ENCODE measurements around the gene CFAP299.

Gene CFAP299

GRCh38 chr4:80365928-80366327, 30.4 kb downstream of the CFAP299 start:
- Histone ChIP-seq H3K4me2 (ENCODE audit: low read length) (peak overlapping the region; percentile 6; the same call in 1 of the 2 replicates), H3K9ac (ENCODE audit: low read length) (no peak overlapping the region), H3K27ac (ENCODE audit: low read length) (no peak overlapping the region), H2AFZ (ENCODE audit: low read depth, low read length) (no peak overlapping the region), H3K9me3 (ENCODE audit: insufficient read depth, low read length) (no peaks in the 10 kb centered on the region), H3K36me3 (replicated peaks; ENCODE audit: low read depth, low read length) (no peaks in the 10 kb centered on the region), H3K4me3 (ENCODE audit: low read length) (no peak overlapping the region), H4K20me1 (ENCODE audit: insufficient read depth, low read length) (no peaks in the 10 kb centered on the region), H3K4me1 (ENCODE audit: low read length) (peaks cover 9% of the 10 kb centered on the region), H3K79me2 (ENCODE audit: low read length) (no peaks in the 10 kb centered on the region), H3K27me3 (ENCODE audit: low read depth, low read length) (0 out of 2 replicates have a peak, but pooled peaks cover 1% of the 10 kb centered on the region)
- TF ChIP-seq, protein P1, sequence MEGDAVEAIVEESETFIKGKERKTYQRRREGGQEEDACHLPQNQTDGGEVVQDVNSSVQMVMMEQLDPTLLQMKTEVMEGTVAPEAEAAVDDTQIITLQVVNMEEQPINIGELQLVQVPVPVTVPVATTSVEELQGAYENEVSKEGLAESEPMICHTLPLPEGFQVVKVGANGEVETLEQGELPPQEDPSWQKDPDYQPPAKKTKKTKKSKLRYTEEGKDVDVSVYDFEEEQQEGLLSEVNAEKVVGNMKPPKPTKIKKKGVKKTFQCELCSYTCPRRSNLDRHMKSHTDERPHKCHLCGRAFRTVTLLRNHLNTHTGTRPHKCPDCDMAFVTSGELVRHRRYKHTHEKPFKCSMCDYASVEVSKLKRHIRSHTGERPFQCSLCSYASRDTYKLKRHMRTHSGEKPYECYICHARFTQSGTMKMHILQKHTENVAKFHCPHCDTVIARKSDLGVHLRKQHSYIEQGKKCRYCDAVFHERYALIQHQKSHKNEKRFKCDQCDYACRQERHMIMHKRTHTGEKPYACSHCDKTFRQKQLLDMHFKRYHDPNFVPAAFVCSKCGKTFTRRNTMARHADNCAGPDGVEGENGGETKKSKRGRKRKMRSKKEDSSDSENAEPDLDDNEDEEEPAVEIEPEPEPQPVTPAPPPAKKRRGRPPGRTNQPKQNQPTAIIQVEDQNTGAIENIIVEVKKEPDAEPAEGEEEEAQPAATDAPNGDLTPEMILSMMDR (IDR thresholded peaks at IDR 0.05; ENCODE audit: low read depth, low read length), result peak; percentile 85
- TF ChIP-seq EZH2phosphoT487 (IDR thresholded peaks at IDR 0.05; ENCODE audit: low read depth), result no peak

DNA sequence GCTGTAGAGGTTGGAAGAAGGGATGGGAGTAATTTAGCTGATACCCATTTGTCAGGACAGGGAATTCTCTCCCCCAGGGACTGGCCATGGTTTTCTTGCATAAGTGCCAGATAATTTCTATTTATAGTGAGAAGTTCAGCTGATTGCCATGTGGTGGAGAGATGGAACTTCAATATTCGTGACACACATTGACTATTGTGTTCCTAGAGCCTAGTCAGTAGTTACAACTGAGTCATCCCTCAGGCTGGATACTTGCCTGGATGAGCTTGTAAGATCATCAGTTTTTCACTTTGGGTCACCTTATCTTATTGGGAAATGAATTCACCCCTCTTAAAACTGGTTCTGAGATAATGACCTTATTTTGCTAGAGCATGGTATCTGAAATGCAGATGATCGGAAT, 32.2 kb downstream of the CFAP299 start:
- no peaks in the 10 kb centered on the region for H3K9me3 ChIP-seq (ENCODE audit: insufficient read depth, low read length)
- no peaks in the 10 kb centered on the region for H4K20me1 ChIP-seq (ENCODE audit: insufficient read depth, low read length)
- no peak overlapping the region for H3K4me2 ChIP-seq (ENCODE audit: low read length)
- no peak overlapping the region for H3K27ac ChIP-seq (ENCODE audit: low read length)
- peaks cover 8% of the 10 kb centered on the region for H3K4me1 ChIP-seq (ENCODE audit: low read length)
- no peak overlapping the region for H3K9ac ChIP-seq (ENCODE audit: low read length)
- H3K4me3 ChIP-seq (ENCODE audit: low read length), result no peak overlapping the region
- no peaks in the 10 kb centered on the region for H3K79me2 ChIP-seq (ENCODE audit: low read length)
- no peaks in the 10 kb centered on the region for H3K27me3 ChIP-seq (ENCODE audit: low read depth, low read length)
- no peak overlapping the region for H2AFZ ChIP-seq (ENCODE audit: low read depth, low read length)
- no peaks in the 10 kb centered on the region for H3K36me3 ChIP-seq (replicated peaks; ENCODE audit: low read depth, low read length)
- TF ChIP-seq, protein P1 (IDR thresholded peaks at IDR 0.05; ENCODE audit: low read depth, low read length), result no peak
- no peak for TF ChIP-seq EZH2phosphoT487 (IDR thresholded peaks at IDR 0.05; ENCODE audit: low read depth)

GRCh38 chr4:80370635-80371034, 35.1 kb downstream of the CFAP299 start:
- Histone ChIP-seq H3K9ac (ENCODE audit: low read length) (no peak overlapping the region), H3K4me2 (ENCODE audit: low read length) (no peak overlapping the region), H3K4me1 (ENCODE audit: low read length) (peaks cover 6% of the 10 kb centered on the region), H3K36me3 (replicated peaks; ENCODE audit: low read depth, low read length) (no peaks in the 10 kb centered on the region), H2AFZ (ENCODE audit: low read depth, low read length) (no peak overlapping the region), H3K9me3 (ENCODE audit: insufficient read depth, low read length) (no peaks in the 10 kb centered on the region), H4K20me1 (ENCODE audit: insufficient read depth, low read length) (no peaks in the 10 kb centered on the region), H3K27me3 (ENCODE audit: low read depth, low read length) (no peaks in the 10 kb centered on the region), H3K79me2 (ENCODE audit: low read length) (no peaks in the 10 kb centered on the region), H3K27ac (ENCODE audit: low read length) (no peak overlapping the region), H3K4me3 (ENCODE audit: low read length) (no peak overlapping the region)
- TF ChIP-seq EZH2phosphoT487 (IDR thresholded peaks at IDR 0.05; ENCODE audit: low read depth), result no peak
- TF ChIP-seq, protein P1 (IDR thresholded peaks at IDR 0.05; ENCODE audit: low read depth, low read length), result no peak

- Histone ChIP-seq H3K27me3 (ENCODE audit: low read depth, low read length) (no peaks in the 10 kb centered on the region), H3K4me1 (ENCODE audit: low read length) (peaks cover 5% of the 10 kb centered on the region), H3K4me2 (ENCODE audit: low read length) (no peak overlapping the region), H4K20me1 (ENCODE audit: insufficient read depth, low read length) (no peaks in the 10 kb centered on the region), H3K4me3 (ENCODE audit: low read length) (no peak overlapping the region), H3K9me3 (ENCODE audit: insufficient read depth, low read length) (no peaks in the 10 kb centered on the region), H3K79me2 (ENCODE audit: low read length) (no peaks in the 10 kb centered on the region), H3K36me3 (replicated peaks; ENCODE audit: low read depth, low read length) (no peaks in the 10 kb centered on the region), H2AFZ (ENCODE audit: low read depth, low read length) (no peak overlapping the region), H3K27ac (ENCODE audit: low read length) (no peak overlapping the region), H3K9ac (ENCODE audit: low read length) (no peak overlapping the region)
- no peak for TF ChIP-seq EZH2phosphoT487 (IDR thresholded peaks at IDR 0.05; ENCODE audit: low read depth)
- TF ChIP-seq, protein P1 (IDR thresholded peaks at IDR 0.05; ENCODE audit: low read depth, low read length), result no peak
Measured at GRCh38 chr4:80371046-80371445, 35.5 kb downstream of the CFAP299 start.

All from OCI-LY3 (cell line).